Neuron (in vitro differentiated cells): ENCODE measurements around the gene APBB1.

Source experiments
- H2AFZ ChIP-seq: one replicate; pipeline ENCODE4 v1.6.1; 2013; ENCODE audit warnings: low read depth, mild to moderate bottlenecking, inconsistent platforms, low read length, moderate library complexity
- H3K27me3 ChIP-seq: one replicate; pipeline ENCODE4 v1.6.1; 2013; ENCODE audit warnings: low read length; ENCODE audit not compliant: insufficient read depth
- H3K36me3 ChIP-seq: one replicate; pipeline ENCODE4 v1.6.1; 2013; ENCODE audit warnings: low read length; ENCODE audit not compliant: insufficient read depth
- H3K4me1 ChIP-seq: one replicate; pipeline ENCODE4 v1.6.1; 2013; ENCODE audit warnings: low read length; ENCODE audit not compliant: insufficient read depth
- H3K4me3 ChIP-seq: 2 replicates; pipeline ENCODE4 v1.5.1; 2013; ENCODE audit warnings: mild to moderate bottlenecking, low read length, moderate library complexity
- H3K9me3 ChIP-seq: one replicate; pipeline ENCODE4 v1.6.1; 2013; ENCODE audit warnings: low read length

The APBB1 gene

GRCh38 chr11:6371825-6372224, 47.1 kb downstream of the APBB1 start:
- Histone ChIP-seq H3K4me1 (peaks cover 9% of the 10 kb centered on the region), H3K9me3 (no peaks in the 10 kb centered on the region), H3K27me3 (no peaks in the 10 kb centered on the region), H2AFZ (no peak overlapping the region), H3K4me3 (no peak overlapping the region), H3K36me3 (no peaks in the 10 kb centered on the region)

GRCh38 chr11:6365659-6366058, 53.2 kb downstream of the APBB1 start:
- H2AFZ ChIP-seq: no peak overlapping the region
- no peaks in the 10 kb centered on the region for H3K36me3 ChIP-seq
- no peaks in the 10 kb centered on the region for H3K9me3 ChIP-seq
- peaks cover 5% of the 10 kb centered on the region for H3K27me3 ChIP-seq
- no peaks in the 10 kb centered on the region for H3K4me1 ChIP-seq
- no peak overlapping the region for H3K4me3 ChIP-seq

DNA sequence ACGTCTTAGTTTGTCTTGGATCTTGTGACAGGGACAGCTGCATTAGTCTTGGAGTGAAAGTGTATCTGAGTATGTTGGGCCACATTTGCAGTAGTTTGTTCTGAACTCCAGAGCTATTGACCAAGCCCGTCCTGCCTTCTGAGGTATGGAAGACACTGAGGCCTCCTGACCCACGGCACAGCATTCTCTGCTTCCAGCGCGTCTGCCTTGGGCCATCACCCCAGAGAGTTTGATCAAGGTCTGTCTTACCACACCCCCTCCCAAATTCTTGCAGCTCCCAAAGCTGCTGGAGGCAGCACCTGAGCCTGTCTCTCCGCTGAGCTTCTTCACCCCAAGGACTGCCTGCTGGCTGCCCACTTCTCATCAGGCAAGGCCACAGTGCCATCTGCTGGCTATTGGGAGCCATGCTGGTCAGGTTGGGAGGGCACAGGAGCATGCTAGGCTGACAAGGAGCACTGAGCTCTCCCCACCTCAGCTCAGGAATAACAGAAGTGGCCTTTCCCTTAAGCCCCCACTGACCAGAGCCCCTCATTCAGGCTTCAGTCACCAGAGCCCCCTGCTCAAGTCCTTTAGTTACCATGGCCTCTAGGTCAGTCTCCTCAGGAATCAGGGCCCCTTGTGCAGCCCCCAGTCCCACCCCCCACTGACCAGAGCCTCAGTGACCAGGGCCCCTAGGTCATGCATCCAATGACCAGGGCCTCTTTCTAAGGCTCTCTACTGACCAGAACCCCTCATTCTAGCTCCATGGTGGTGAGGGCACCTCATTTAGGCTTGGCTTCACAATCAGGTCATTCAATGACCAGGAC, 55.8 kb downstream of the APBB1 start:
- Histone ChIP-seq H3K4me3 (no peak overlapping the region), H3K9me3 (no peaks in the 10 kb centered on the region), H3K4me1 (no peaks in the 10 kb centered on the region), H3K27me3 (peaks cover 7% of the 10 kb centered on the region), H3K36me3 (no peaks in the 10 kb centered on the region), H2AFZ (no peak overlapping the region)

GRCh38 chr11:6362185-6362872, 56.6 kb downstream of the APBB1 start:
- no peak overlapping the region for H3K4me3 ChIP-seq
- no peaks in the 10 kb centered on the region for H3K9me3 ChIP-seq
- H2AFZ ChIP-seq: no peak overlapping the region
- H3K36me3 ChIP-seq: no peaks in the 10 kb centered on the region
- H3K4me1 ChIP-seq: peaks cover 2% of the 10 kb centered on the region
- H3K27me3 ChIP-seq: peaks cover 9% of the 10 kb centered on the region

DNA sequence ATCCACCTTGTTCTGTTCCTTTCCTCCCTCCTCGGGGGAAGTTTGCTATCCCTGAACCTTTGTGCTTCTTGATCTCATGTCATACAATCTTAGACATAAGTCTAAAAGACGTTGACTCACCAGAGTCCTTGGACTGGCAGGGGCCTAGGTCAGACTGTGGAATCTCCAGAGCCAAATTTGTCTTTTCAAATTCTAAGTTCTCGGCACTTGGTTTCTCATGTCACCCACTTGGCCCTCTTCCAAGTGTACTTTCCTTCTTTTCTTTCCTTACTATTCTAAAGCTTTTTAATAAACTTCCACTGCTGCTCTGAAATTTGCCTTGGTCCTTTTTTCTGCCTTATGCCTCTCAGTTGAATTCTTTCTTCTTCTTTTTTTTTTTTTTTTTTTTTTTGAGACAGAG, 58.7 kb downstream of the APBB1 start:
- Histone ChIP-seq H3K4me3 (no peak overlapping the region), H2AFZ (no peak overlapping the region), H3K36me3 (no peaks in the 10 kb centered on the region), H3K9me3 (no peaks in the 10 kb centered on the region), H3K4me1 (peaks cover 6% of the 10 kb centered on the region), H3K27me3 (peaks cover 4% of the 10 kb centered on the region)

GRCh38 chr11:6357222-6357621, 61.7 kb downstream of the APBB1 start:
- H3K4me1 ChIP-seq: peaks cover 6% of the 10 kb centered on the region
- H3K27me3 ChIP-seq: peaks cover 4% of the 10 kb centered on the region
- H3K4me3 ChIP-seq: no peak overlapping the region
- H2AFZ ChIP-seq: no peak overlapping the region
- H3K36me3 ChIP-seq: no peaks in the 10 kb centered on the region
- no peaks in the 10 kb centered on the region for H3K9me3 ChIP-seq

- Histone ChIP-seq H3K4me3 (no peak overlapping the region), H3K36me3 (no peaks in the 10 kb centered on the region), H2AFZ (no peak overlapping the region), H3K9me3 (no peaks in the 10 kb centered on the region), H3K27me3 (peaks cover 10% of the 10 kb centered on the region), H3K4me1 (peaks cover 6% of the 10 kb centered on the region)
Measured at GRCh38 chr11:6356503-6357055, 62.3 kb downstream of the APBB1 start.

DNA sequence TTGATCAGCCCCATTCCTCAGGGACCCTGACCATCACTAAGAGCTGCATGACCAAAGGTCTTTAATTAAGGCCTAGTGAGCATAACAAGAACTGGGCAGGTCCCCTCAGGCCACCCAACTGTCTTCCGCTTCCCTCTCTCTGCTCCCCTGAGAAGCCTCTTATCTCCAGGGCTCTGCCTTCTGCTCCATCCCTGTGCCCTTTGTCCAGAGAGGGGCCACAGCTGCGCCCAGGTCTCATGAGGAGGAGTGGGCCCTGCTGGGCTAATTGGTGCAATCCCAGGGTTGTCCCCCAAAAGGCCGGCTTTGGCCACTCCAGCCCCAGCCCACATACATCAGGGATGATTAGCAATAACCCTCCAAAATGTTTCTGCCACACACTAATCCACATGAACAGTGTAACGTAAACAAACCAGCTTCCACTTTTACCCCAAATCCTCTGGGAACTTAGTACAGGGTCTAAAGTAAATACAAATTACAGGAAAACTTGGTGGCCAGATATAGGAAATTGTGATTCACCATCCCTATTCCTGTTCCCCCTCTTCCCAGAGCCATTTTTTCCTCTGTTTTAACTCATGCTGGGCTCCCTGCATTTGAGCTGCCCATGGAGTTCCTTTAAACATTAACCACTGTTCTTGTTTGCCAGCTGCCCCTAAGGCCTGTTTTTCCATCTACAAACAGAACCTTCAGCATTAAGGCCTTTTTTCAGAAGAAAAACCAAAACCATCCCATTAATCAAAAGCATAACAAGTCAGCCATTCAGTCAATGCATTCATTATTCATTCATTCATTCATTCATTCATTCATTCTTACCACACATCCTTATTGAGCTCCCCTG, 64.0 kb downstream of the APBB1 start:
- no peaks in the 10 kb centered on the region for H3K9me3 ChIP-seq
- peaks cover 10% of the 10 kb centered on the region for H3K27me3 ChIP-seq
- no peak overlapping the region for H2AFZ ChIP-seq
- H3K4me1 ChIP-seq: peaks cover 6% of the 10 kb centered on the region
- no peaks in the 10 kb centered on the region for H3K36me3 ChIP-seq
- no peak overlapping the region for H3K4me3 ChIP-seq

- H3K27me3 ChIP-seq: peaks cover 10% of the 10 kb centered on the region
- H3K9me3 ChIP-seq: no peaks in the 10 kb centered on the region
- no peaks in the 10 kb centered on the region for H3K36me3 ChIP-seq
- H2AFZ ChIP-seq: no peak overlapping the region
- H3K4me3 ChIP-seq: no peak overlapping the region
- peaks cover 6% of the 10 kb centered on the region for H3K4me1 ChIP-seq
Measured at GRCh38 chr11:6353367-6353987, 65.4 kb downstream of the APBB1 start.

GRCh38 chr11:6351782-6352382, 67.0 kb downstream of the APBB1 start:
- Histone ChIP-seq H2AFZ (no peak overlapping the region), H3K4me3 (no peak overlapping the region), H3K4me1 (no peaks in the 10 kb centered on the region)

GRCh38 chr11:6350486-6350885, 68.4 kb downstream of the APBB1 start:
- no peaks in the 10 kb centered on the region for H3K36me3 ChIP-seq
- no peak overlapping the region for H2AFZ ChIP-seq
- peaks cover 6% of the 10 kb centered on the region for H3K27me3 ChIP-seq
- no peak overlapping the region for H3K4me3 ChIP-seq
- no peaks in the 10 kb centered on the region for H3K4me1 ChIP-seq
- no peaks in the 10 kb centered on the region for H3K9me3 ChIP-seq

More at GRCh38 chr11:6351782-6352382, 67.0 kb downstream of the APBB1 start:
- Histone ChIP-seq H3K9me3 (no peaks in the 10 kb centered on the region), H3K36me3 (no peaks in the 10 kb centered on the region), H3K27me3 (peaks cover 6% of the 10 kb centered on the region)

GRCh38 chr11:6350043-6350442, 68.9 kb downstream of the APBB1 start:
- no peak overlapping the region for H3K4me3 ChIP-seq
- no peaks in the 10 kb centered on the region for H3K4me1 ChIP-seq
- H2AFZ ChIP-seq: no peak overlapping the region
- peaks cover 6% of the 10 kb centered on the region for H3K27me3 ChIP-seq
- H3K36me3 ChIP-seq: no peaks in the 10 kb centered on the region
- H3K9me3 ChIP-seq: no peaks in the 10 kb centered on the region
